Activated CD4-positive, alpha-beta T cell treated with anti-CD3 and anti-CD28 coated beads, Interleukin-2, amount 50 U/mL, for 16 hours (primary cell): ENCODE results near the gene MAN1C1.

Experiments
- DNase-seq: peaks from one replicate; pipeline ENCODE4 v3.0.0-alpha.2; 2020

The MAN1C1 gene

DNA sequence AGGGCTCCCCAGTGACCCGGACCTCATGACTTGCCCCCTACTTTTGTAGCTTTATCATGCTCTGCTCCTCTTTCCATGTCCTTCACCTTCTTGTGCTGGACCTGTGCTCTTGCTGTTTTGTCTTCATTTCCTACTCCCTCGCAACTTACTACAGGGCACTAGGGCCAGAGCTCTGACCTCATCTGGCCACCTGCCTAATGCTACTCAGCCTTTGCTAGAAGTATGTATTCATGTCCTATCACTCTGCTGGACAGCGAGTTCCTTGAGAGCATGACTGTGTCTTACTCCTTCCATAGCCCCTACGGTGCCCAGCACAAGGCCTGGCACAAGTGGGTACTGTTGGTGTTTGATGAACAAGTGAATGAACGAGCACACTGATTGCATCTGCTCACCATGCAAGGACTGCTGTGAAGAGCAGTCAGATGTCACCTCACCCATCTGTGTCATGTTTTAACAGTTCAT, 205.1 kb downstream of the MAN1C1 start:
- no peak for DNase-seq

DNA sequence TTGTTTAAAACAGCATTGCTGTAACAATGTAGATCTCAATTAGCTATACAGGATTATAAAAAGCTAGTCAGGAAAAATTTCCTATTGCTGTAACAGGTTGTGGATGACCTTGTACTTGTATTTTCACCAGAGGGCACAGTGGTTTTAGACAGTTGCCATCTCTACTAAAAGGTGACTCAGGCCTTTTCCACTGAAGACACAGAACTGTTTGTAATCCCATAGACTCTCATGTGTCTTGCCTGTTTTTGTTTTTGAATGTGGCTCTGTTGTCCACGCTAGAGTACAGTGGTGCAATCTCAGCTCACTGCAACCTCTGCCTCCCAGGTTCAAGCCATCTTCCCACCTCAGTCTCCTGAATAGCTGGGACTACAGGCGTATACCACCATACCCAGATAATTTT, 209.0 kb downstream of the MAN1C1 start:
- DNase-seq = no peak

DNA sequence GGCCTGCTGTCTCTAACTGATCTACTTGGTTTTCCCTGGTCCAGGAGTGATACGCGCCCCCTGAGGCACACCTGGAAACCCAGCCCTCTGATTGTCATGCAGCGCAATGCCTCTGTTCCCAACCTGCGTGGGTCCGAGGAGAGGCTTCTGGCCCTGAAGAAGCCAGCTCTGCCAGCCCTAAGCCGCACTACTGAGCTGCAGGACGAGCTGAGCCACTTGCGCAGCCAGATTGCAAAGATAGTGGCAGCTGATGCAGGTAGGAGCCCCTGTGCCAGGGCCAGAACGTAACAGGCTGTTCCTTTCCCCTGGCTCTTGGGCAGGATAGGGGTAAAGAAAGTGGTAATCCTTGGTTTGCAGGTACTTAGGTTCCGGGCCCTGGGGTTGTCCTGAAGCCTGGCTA, 210.0 kb downstream of the MAN1C1 start:
- no peak for DNase-seq

DNA sequence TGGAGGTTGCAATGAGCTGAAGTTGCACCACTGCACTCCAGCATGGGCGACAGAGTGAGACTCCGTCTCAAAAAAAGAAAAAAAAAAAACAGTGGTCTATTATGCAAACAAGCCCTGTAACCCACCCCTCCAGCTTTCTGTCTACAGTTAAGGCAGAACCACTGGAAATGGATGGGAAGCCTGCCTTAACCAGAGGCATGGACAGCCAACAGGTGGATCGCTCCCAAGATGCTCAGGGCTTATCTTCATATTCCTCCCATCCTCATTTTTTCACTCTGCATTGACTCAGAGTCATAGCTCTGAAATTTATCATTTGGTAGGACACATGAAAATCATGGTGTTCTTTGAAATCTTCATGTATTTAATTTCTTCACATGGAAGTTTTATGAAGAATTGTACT, 211.9 kb downstream of the MAN1C1 start:
- no peak for DNase-seq

DNA sequence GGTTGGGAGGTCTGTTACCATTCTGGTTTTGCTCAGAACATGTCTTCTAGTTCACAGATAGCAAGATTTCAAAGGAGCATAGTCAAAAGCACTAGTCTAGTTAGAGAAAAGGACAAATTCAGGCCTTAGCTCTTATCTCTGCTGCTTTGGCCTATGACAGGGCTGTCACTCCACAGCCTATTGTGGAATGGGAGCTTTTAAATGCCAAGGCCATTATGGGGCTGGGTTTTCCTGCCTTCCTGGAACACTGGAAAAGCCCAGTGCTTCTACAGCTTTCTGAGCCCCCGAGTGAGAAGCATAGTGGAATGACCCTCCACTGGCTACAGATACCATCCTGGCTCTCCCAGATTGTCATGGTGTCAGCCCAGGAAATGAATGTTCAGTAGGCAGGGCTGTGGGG, 212.5 kb downstream of the MAN1C1 start:
- DNase-seq = no peak

DNA sequence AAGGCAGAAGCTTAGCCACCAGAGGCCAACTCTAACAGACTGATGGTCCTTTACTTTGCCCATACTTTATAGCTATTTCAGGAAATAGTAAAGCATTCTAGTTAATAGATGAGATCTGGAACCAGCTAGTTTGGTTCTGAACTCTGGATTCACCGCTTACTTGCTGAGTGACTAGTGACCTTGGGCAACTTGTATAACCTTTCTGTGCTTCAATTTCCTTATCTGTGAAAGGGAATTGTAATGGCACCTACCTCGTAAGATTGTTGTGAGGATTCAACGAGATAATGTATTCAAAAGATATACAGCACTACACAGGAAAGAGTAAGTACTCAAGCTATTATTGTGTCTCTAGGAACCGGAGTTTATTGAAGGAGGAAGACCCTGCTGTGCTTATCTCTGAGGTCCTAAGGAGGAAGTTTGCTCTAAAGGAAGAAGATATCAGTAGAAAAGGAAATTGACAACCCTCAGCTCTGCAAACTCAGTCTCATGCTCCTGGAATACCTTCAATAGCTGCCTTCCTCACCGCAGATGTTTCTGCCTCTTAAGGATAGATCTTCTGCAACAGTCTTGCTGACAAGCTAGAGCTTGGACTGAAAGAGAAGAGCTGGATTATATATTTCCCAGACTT, 215.1 kb downstream of the MAN1C1 start:
- DNase-seq = no peak

DNA sequence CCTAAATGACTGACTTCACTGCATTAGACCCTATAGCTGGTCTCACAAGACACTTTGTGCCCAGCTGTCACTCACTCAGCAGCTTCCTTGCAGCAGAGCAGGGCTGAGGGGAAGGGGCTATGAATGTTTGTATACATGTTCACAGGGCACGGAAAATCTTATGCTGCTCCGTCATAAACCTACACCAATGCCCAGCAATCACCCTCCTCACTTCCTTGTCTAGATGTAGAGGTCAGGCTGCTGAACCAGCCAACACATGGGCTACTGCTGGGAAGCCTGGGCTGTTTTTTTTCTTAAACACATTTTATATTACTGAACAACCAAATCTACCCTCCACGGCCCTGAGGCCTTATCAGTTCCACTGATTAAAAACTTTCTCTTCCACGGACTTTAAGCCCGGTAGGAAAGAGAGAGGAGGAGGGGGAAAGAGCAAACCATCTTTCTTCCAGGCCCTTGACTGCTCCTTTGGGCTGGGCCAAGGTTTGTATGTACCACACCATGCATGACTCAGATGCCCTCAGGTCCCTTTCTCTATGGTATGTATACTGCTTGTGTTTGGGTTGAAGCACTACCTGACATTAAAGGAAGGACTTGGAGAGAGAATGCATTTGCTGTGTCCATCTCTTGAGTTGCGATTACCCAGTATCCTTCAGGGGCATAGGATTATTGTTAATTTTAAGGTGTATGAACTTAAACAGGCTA, 215.9 kb downstream of the MAN1C1 start:
- DNase-seq = no peak

DNA sequence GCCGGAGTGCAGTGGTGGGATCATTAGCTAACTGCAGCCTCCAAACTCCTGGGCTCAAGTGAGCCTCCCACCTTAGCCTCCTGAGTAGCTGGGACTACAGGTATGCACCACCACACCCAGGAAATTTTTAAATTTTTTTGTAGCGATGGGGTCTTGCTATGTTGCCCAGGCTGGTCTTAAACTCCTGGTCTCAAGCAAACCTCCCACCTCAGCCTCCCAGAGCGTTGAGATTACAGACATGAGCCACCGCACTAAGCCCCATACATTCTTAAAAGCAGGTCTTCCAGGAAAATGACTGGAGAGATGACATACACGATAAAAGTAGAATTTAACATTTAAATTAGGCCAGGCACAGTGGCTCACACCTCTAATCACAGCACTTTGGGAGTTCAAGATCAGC, 216.6 kb downstream of the MAN1C1 start:
- DNase-seq = no peak
